Glutamatergic neuron (in vitro differentiated cells): Measurements from ENCODE around the gene KCNMA1. TPM values are rescaled to one million over a fixed set of nuclear protein-coding genes. Genes with fewer than 3 reads are reported as not detected.

ENCODE experiments used
- DNase-seq: peaks from one replicate; pipeline ENCODE4 v3.0.0; 2022
- H3K27ac Mint-ChIP-seq: one replicate; pipeline ENCODE4 v1.8.0; 2020; ENCODE audit warnings: mild to moderate bottlenecking, mixed read lengths, inconsistent platforms; ENCODE audit not compliant: unreplicated experiment
- H3K27me3 Mint-ChIP-seq: one replicate; pipeline ENCODE4 v1.8.0; 2020; ENCODE audit warnings: mild to moderate bottlenecking, moderate library complexity, mixed read lengths, inconsistent platforms; ENCODE audit not compliant: unreplicated experiment
- H3K36me3 Mint-ChIP-seq: one replicate; pipeline ENCODE4 v1.8.0; 2020; ENCODE audit warnings: mild to moderate bottlenecking, mixed read lengths, inconsistent platforms; ENCODE audit not compliant: unreplicated experiment
- H3K4me1 Mint-ChIP-seq: one replicate; pipeline ENCODE4 v1.8.0; 2020; ENCODE audit warnings: mild to moderate bottlenecking, low read depth, mixed read lengths, inconsistent platforms; ENCODE audit not compliant: unreplicated experiment
- H3K4me3 Mint-ChIP-seq: one replicate; pipeline ENCODE4 v1.8.0; 2020; ENCODE audit warnings: mild to moderate bottlenecking, mixed read lengths, inconsistent platforms; ENCODE audit not compliant: unreplicated experiment
- H3K9me3 Mint-ChIP-seq: one replicate; pipeline ENCODE4 v1.8.0; 2020; ENCODE audit warnings: mild to moderate bottlenecking, moderate library complexity, mixed read lengths, inconsistent platforms; ENCODE audit not compliant: unreplicated experiment
- total RNA-seq: library from RNA; stranded (reverse); fragmentation: NEBNext Ultra II Directional; extraction: Animal tissue kit (Norgen Biotek cat#: 25700); gene quantifications from one replicate; pipeline ENCODE4 v1.2.1, GENCODE V29; 2021; ENCODE audit not compliant: unreplicated experiment
- TF ChIP-seq, protein P1 (sequence below): fragments of 200-600 bp; sonication (generic); IDR thresholded peaks from one replicate; pipeline ENCODE4 v1.5.0; 2021; ENCODE audit not compliant: partially characterized antibody, unreplicated experiment

Gene KCNMA1
- total RNA-seq, 1 donor from 2014 or later, result 3.2 TPM

GRCh38 chr10:77431980-77432797 is 205.4 kb downstream of the KCNMA1 start:
- peaks cover 5% of the 10 kb centered on the region for H3K9me3 Mint-ChIP-seq
- no peaks in the 10 kb centered on the region for H3K27me3 Mint-ChIP-seq
- TF ChIP-seq, protein P1, sequence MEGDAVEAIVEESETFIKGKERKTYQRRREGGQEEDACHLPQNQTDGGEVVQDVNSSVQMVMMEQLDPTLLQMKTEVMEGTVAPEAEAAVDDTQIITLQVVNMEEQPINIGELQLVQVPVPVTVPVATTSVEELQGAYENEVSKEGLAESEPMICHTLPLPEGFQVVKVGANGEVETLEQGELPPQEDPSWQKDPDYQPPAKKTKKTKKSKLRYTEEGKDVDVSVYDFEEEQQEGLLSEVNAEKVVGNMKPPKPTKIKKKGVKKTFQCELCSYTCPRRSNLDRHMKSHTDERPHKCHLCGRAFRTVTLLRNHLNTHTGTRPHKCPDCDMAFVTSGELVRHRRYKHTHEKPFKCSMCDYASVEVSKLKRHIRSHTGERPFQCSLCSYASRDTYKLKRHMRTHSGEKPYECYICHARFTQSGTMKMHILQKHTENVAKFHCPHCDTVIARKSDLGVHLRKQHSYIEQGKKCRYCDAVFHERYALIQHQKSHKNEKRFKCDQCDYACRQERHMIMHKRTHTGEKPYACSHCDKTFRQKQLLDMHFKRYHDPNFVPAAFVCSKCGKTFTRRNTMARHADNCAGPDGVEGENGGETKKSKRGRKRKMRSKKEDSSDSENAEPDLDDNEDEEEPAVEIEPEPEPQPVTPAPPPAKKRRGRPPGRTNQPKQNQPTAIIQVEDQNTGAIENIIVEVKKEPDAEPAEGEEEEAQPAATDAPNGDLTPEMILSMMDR, result no peak
- no peak overlapping the region for H3K27ac Mint-ChIP-seq
- peaks cover 11% of the 10 kb centered on the region for H3K4me1 Mint-ChIP-seq
- no peak for DNase-seq
- no peak overlapping the region for H3K4me3 Mint-ChIP-seq
- H3K36me3 Mint-ChIP-seq, result no peaks in the 10 kb centered on the region

DNA sequence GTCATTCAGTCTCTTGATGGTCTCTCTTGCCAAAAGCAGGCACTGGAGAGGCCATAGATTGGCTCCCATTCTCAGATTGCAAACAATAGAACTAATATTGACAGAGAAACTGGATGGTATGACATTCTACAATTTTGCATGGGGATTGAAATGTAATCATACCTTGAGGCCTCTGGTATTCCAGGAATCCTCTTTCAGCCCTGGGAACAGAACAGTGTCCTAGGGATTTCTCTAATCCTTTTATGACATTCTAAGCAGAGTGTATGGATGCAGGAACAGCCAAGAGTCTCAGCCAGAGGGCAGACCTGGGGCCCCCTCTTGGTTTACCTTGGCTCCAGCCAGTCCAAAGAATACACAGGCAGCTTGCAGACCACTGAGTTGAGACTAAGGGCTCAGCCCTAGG is 206.4 kb downstream of the KCNMA1 start:
- TF ChIP-seq, protein P1, result no peak
- Mint-ChIP-seq H3K27ac (no peak overlapping the region), H3K36me3 (no peaks in the 10 kb centered on the region), H3K4me3 (no peak overlapping the region), H3K9me3 (peaks cover 5% of the 10 kb centered on the region), H3K4me1 (peaks cover 16% of the 10 kb centered on the region), H3K27me3 (no peaks in the 10 kb centered on the region)
- no peak for DNase-seq

DNA sequence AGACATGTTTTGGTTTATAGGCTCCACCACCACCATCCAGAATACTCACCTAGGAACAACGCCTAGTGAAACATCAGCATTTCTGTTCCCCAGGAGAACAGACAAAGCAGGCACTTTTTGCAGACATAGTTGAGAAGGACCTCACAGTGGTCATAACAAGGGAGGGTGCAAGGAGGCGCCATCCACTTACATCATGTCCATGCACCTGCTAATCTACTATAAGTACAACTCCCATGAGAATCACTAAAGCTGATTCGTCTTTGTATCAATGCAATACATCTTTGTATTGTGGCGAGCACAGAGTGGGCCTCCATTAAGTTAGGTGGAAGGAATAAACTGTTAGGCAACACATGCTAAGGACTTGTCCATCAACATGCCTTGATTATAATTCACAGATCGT is 207.1 kb downstream of the KCNMA1 start:
- peaks cover 5% of the 10 kb centered on the region for H3K9me3 Mint-ChIP-seq
- no peak overlapping the region for H3K4me3 Mint-ChIP-seq
- TF ChIP-seq, protein P1, result no peak
- H3K4me1 Mint-ChIP-seq, result peaks cover 16% of the 10 kb centered on the region
- H3K36me3 Mint-ChIP-seq, result no peaks in the 10 kb centered on the region
- no peaks in the 10 kb centered on the region for H3K27me3 Mint-ChIP-seq
- no peak overlapping the region for H3K27ac Mint-ChIP-seq
- DNase-seq, result no peak

DNA sequence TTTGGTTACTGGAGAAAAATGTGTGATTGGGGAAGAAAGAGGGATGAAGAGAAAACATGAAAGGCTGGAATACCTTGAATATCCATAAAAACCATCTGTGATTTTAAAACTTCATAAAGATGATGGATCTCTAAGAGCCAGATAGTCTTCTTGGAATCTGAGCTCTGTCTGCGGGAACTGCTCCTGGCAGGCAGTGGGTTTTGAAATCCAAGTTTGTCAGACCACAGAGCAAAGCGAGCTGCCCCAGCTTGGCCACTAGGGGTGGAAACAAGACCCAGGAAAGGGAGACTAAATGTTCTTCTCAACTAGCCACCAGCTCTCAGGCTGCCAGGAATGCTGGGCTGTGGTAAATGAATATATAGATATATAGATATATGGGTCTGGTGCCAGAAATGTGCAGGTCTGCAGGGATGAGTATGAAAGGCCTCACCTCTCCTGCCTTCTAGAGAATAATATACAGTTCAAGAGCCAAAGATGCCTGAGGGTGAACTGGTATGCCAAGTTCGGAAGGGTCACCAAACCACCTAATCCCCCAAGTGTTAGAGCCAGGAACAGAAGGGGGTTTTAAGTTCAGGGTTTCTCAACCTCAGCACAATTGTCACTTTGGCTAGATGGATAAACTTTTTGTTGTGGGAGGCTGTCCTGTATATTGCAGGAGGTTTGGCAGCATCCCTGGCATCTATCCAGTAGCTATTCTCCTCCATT is 208.8 kb downstream of the KCNMA1 start:
- no peak overlapping the region for H3K27ac Mint-ChIP-seq
- no peaks in the 10 kb centered on the region for H3K27me3 Mint-ChIP-seq
- peaks cover 13% of the 10 kb centered on the region for H3K4me1 Mint-ChIP-seq
- TF ChIP-seq, protein P1, result peak; percentile 66
- H3K4me3 Mint-ChIP-seq, result no peak overlapping the region
- no peaks in the 10 kb centered on the region for H3K36me3 Mint-ChIP-seq
- peaks cover 5% of the 10 kb centered on the region for H3K9me3 Mint-ChIP-seq
- DNase-seq, result peak; percentile 56

GRCh38 chr10:77424257-77424656 is 213.4 kb downstream of the KCNMA1 start:
- Mint-ChIP-seq H3K9me3 (peaks cover under 1% of the 10 kb centered on the region), H3K4me1 (peaks cover 6% of the 10 kb centered on the region), H3K27me3 (peaks cover 4% of the 10 kb centered on the region), H3K27ac (no peak overlapping the region), H3K4me3 (no peak overlapping the region), H3K36me3 (peaks cover 3% of the 10 kb centered on the region)
- TF ChIP-seq, protein P1, result no peak
- no peak for DNase-seq
